ENCODE results near the gene CCDC40. TPM values are rescaled to one million over a fixed set of nuclear protein-coding genes. Genes with fewer than 3 reads are reported as not detected.

CCDC40 gene
- total and polyA plus RNA-seq, 2 donors (not counting 1 experiment from before 2014, with no cell fraction given), result 0.63 to 3.2 TPM

- ChIA-PET CTCF (interaction anchor here (1.6 to 3.3 kb wide), 6 partner anchors 11 to 220 kb away, joined by 4 to 20 read pairs (median 10); no protein-coding TSS in a partner anchor), POLR2A (interaction anchor here (0.5 kb wide), 1 partner anchor 84 kb away, joined by 6 read pairs; no protein-coding TSS in a partner anchor)
- peaks cover 0 to 12% (median 2%) of the 10 kb centered on the region in 3 donors for H3K9me3 ChIP-seq (ENCODE audit: control extremely low read depth in 1 of 3, control insufficient read depth in 2 of 3, insufficient read depth in 1 of 3, low read length in 2 of 3)
- WGBS (ENCODE audit: insufficient coverage), result 94% methylated on average over 33 of the region's 34 CpGs
- no peaks in the 10 kb centered on the region for H3K9me3 Mint-ChIP-seq (ENCODE audit: insufficient read depth)
- peaks cover 9% of the 10 kb centered on the region for H3K4me1 Mint-ChIP-seq
- no peak for DNase-seq
- intact Hi-C loops (cut with micrococcal nuclease), result loop anchor here (5.0 kb wide), 2 partner anchors 73 to 93 kb away; partner anchors contain the start of gene GAA
- H3K27ac ChIP-seq (ENCODE audit: low read length in 2 of 2), result no peak overlapping the region
- H3K4me3 ChIP-seq (ENCODE audit: control extremely low read depth in 1 of 5, extremely low read depth in 1 of 5, insufficient read depth in 1 of 5, low read depth in 2 of 5, low read length in 4 of 5), result no peak overlapping the region
- H4K20me1 ChIP-seq (ENCODE audit: control insufficient read depth, insufficient read depth, low read length, poor library complexity, severe bottlenecking), result no peaks in the 10 kb centered on the region
- no peaks in the 10 kb centered on the region for H3K27me3 ChIP-seq (replicated peaks in 1 of 4; ENCODE audit: control extremely low read depth in 1 of 4, control insufficient read depth in 3 of 4, insufficient read depth in 4 of 4, low read length in 3 of 4)
- no peak overlapping the region for H3K9ac ChIP-seq (ENCODE audit: low read length)
- ATAC-seq (ENCODE audit: low read depth), result no peak
- no peak overlapping the region for H3K4me3 Mint-ChIP-seq
- H3K79me2 ChIP-seq (ENCODE audit: control insufficient read depth, insufficient read depth, low read length), result peaks cover 3% of the 10 kb centered on the region
- H3K36me3 ChIP-seq (replicated peaks in 1 of 2; ENCODE audit: control extremely low read depth in 1 of 2, control insufficient read depth in 1 of 2, extremely low read depth in 1 of 2, insufficient read depth in 2 of 2, low read length in 1 of 2), result no peaks in the 10 kb centered on the region
- TF ChIP-seq CTCF (IDR thresholded peaks at IDR 0.05) (no peak), EZH2 (IDR thresholded peaks at IDR 0.05; ENCODE audit: borderline replicate concordance, insufficient read depth, low read depth, low read length, poor library complexity, severe bottlenecking) (no peak)
- no peaks in the 10 kb centered on the region for H3K27me3 Mint-ChIP-seq
- no peak overlapping the region for H3K27ac Mint-ChIP-seq
- no peak overlapping the region for H2AFZ ChIP-seq (ENCODE audit: insufficient read depth, low read depth, low read length, poor library complexity, severe bottlenecking)
- H3K4me2 ChIP-seq (replicated peaks; ENCODE audit: low read depth, low read length, poor library complexity, severe bottlenecking), result no peak overlapping the region
- H3K4me1 ChIP-seq (ENCODE audit: control insufficient read depth in 2 of 2, insufficient read depth in 2 of 2, low read length in 2 of 2), result peaks cover 3 to 11% of the 10 kb centered on the region in 2 donors
Observed at GRCh38 chr17:80009391-80010282, 26.8 kb upstream of the CCDC40 start.

Measured in B cell (primary cell).